ENCODE data around the gene C12orf76.

GRCh38 chr12:109994401-109995175 lies 53.7 kb downstream of the C12orf76 start:
- TF ChIP-seq CTCF (optimal IDR thresholded peaks at IDR 0.05 in 1 of 3, IDR thresholded peaks at IDR 0.05 in 1 of 3, conservative IDR thresholded peaks at IDR 0.05 in 1 of 3; ENCODE audit: extremely low read depth in 1 of 3, insufficient read depth in 2 of 3, low read length in 3 of 3) (no peak), EZH2 (IDR thresholded peaks at IDR 0.05; ENCODE audit: low read length) (no peak)

Data from keratinocyte (primary cell).